Measurements from ENCODE around the gene IL17REL.
A peak's percentile ranks its signal among the peaks of the same experiment; 100 is the strongest.
"Not testable (repeated sequence)": the region's sequence is repeated elsewhere in the genome, so short reads cannot be mapped to it uniquely, and the experiment has no call there.

The IL17REL gene

DNA sequence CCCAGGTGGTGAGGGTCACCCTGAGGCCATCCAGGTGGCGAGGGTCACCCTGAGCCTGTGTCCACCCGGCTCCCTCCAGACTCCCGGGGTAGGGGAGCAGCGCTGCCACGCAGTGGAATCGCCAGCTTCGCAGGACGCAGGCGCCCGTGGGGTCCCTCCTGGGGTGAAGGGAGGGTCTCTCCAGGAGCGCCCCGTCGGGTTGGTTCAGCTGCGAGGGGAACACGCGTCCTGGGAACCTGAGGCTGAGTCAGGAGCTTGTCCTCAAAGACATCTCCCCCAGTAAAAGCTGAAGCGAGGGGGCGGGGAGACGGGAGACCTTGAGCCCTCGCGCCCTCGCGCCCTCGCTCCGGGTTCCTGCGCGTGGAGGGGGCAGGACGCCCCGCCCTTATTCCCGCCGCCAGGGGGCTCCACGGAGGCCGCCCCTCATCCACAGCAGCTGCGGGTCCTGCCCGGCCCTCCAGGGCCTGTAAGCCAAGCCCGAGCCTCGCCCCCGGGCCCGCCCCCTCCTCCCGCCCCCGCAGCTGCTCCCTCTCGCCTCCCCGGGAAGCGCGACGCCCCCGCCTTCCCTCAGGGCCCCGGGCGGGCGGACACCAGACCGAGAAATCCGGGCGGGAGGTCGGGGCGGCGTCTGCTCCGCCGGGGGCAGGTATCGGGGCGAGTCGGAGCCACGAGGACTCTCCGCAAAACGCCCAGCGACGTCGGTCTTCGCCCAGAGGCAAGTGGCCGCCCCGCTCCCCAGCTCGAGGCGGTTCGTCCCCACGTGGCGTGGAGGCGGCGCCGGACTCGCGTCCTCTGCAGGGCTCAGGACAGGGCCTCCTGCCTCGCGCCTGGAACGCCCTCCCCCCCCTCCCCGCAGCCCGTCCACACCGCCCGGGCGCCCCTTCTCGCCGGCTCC, 29.2 kb downstream of the IL17REL start:
- no peaks in the 10 kb centered on the region for H3K4me1 ChIP-seq (ENCODE audit: low read depth, poor library complexity, severe bottlenecking)
- no peak overlapping the region for H3K9ac ChIP-seq
- no peak overlapping the region for H3K4me2 ChIP-seq
- H3K27me3 ChIP-seq (ENCODE audit: insufficient read depth, low read depth), result no peaks in the 10 kb centered on the region
- no peak overlapping the region for H3K27ac ChIP-seq
- no peaks in the 10 kb centered on the region for H4K20me1 ChIP-seq (ENCODE audit: insufficient read depth)
- no peak overlapping the region for H3K4me3 ChIP-seq (IDR thresholded peaks at IDR 0.05; ENCODE audit: insufficient read depth, low read depth, low read length)
- no peak overlapping the region for H2AFZ ChIP-seq (ENCODE audit: low read depth)
- TF ChIP-seq, protein P1, sequence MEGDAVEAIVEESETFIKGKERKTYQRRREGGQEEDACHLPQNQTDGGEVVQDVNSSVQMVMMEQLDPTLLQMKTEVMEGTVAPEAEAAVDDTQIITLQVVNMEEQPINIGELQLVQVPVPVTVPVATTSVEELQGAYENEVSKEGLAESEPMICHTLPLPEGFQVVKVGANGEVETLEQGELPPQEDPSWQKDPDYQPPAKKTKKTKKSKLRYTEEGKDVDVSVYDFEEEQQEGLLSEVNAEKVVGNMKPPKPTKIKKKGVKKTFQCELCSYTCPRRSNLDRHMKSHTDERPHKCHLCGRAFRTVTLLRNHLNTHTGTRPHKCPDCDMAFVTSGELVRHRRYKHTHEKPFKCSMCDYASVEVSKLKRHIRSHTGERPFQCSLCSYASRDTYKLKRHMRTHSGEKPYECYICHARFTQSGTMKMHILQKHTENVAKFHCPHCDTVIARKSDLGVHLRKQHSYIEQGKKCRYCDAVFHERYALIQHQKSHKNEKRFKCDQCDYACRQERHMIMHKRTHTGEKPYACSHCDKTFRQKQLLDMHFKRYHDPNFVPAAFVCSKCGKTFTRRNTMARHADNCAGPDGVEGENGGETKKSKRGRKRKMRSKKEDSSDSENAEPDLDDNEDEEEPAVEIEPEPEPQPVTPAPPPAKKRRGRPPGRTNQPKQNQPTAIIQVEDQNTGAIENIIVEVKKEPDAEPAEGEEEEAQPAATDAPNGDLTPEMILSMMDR (conservative IDR thresholded peaks at IDR 0.05; ENCODE audit: low read depth, low read length), result no peak
- H3K79me2 ChIP-seq (ENCODE audit: insufficient read depth, low read depth), result no peaks in the 10 kb centered on the region
- no peaks in the 10 kb centered on the region for H3K36me3 ChIP-seq (ENCODE audit: insufficient read depth)

DNA sequence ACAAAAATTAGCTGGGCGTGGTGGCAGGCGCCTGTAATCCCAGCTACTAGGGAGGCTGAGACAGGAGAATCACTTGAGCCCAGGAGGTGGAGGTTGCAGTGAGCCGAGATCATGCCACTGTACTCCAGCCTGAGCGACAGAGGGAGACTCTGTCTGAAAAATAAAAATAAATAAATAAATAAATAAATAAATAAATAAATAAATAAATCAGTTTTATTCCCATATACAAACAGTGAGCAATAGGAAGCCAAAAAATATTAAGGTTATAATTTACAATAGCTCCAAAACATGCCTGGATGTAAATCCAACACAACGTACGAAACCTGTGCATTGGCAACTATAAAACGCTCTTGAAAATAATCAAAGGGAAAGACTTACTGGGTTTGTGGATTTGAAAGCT, 30.8 kb downstream of the IL17REL start:
- not testable (repeated sequence) for H3K79me2 ChIP-seq (ENCODE audit: insufficient read depth, low read depth); H2AFZ ChIP-seq (ENCODE audit: low read depth); H4K20me1 ChIP-seq (ENCODE audit: insufficient read depth); H3K4me2 ChIP-seq; H3K4me1 ChIP-seq (ENCODE audit: low read depth, poor library complexity, severe bottlenecking); H3K27ac ChIP-seq; H3K27me3 ChIP-seq (ENCODE audit: insufficient read depth, low read depth); H3K9ac ChIP-seq; H3K36me3 ChIP-seq (ENCODE audit: insufficient read depth); H3K4me3 ChIP-seq (IDR thresholded peaks at IDR 0.05; ENCODE audit: insufficient read depth, low read depth, low read length)

DNA sequence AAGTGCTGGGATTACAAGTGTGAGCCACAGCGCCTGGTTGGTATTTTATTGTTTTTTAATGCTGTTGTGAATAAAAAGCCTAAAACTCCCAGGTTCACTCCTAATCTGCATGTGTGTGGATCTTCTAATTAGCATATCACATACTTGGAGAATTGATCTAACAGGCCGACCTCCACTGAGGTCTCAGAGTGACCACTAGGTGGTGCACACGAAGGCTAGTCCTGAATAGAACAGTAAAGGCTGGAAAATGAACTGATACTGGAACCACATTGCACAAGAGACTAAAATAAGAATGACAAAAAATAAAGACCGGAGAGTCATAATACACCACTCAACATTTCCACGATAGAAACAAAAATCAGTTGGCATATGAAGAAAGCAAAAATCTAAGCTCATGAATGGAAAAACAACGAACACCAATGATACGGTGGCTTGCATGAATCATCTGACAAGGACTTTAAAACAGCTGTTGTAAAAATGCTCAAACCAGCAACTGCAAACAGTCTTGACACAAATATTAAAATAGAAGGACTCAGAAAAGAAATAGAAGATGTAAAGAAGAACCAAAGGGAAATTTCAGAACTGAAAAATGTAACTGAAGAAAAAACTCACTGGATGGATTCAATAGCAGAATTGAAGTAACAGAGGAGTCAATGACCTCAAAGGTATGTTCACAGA, 32.8 kb downstream of the IL17REL start:
- no peak overlapping the region for H3K9ac ChIP-seq
- no peaks in the 10 kb centered on the region for H3K36me3 ChIP-seq (ENCODE audit: insufficient read depth)
- no peak overlapping the region for H3K4me3 ChIP-seq (IDR thresholded peaks at IDR 0.05; ENCODE audit: insufficient read depth, low read depth, low read length)
- H3K4me1 ChIP-seq (ENCODE audit: low read depth, poor library complexity, severe bottlenecking), result no peaks in the 10 kb centered on the region
- no peaks in the 10 kb centered on the region for H3K79me2 ChIP-seq (ENCODE audit: insufficient read depth, low read depth)
- H3K27me3 ChIP-seq (ENCODE audit: insufficient read depth, low read depth), result no peaks in the 10 kb centered on the region
- TF ChIP-seq, protein P1 (conservative IDR thresholded peaks at IDR 0.05; ENCODE audit: low read depth, low read length), result peak; percentile 53
- no peak overlapping the region for H2AFZ ChIP-seq (ENCODE audit: low read depth)
- H4K20me1 ChIP-seq (ENCODE audit: insufficient read depth), result no peaks in the 10 kb centered on the region
- no peak overlapping the region for H3K27ac ChIP-seq
- no peak overlapping the region for H3K4me2 ChIP-seq

DNA sequence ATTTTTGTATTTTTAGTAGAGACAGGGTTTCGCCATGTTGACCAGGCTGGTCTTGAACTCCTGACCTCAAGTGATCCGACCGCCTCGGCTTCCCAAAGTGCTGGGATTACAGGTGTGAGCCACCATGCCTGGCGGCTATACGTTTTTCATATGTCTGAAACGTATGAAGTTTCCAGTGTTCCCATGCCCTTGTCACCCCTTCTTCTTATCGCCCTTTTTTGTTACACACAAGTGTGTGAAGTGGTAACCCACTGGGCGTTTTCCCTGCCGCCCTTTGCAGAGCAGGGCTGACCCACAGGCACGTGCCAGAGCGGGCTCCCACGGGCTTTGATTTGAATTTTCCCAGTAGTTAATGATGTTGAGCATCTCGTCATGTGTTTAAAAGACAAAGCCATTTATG, 35.0 kb downstream of the IL17REL start:
- TF ChIP-seq, protein P1 (conservative IDR thresholded peaks at IDR 0.05; ENCODE audit: low read depth, low read length), result no peak
- Histone ChIP-seq H3K4me1 (ENCODE audit: low read depth, poor library complexity, severe bottlenecking) (no peaks in the 10 kb centered on the region), H4K20me1 (ENCODE audit: insufficient read depth) (no peaks in the 10 kb centered on the region)

More for the DNA sequence above, 35.0 kb downstream of the IL17REL start:
- Histone ChIP-seq H2AFZ (ENCODE audit: low read depth) (no peak overlapping the region), H3K27ac (no peak overlapping the region), H3K4me3 (IDR thresholded peaks at IDR 0.05; ENCODE audit: insufficient read depth, low read depth, low read length) (no peak overlapping the region), H3K4me2 (no peak overlapping the region), H3K9ac (no peak overlapping the region), H3K27me3 (ENCODE audit: insufficient read depth, low read depth) (no peaks in the 10 kb centered on the region), H3K36me3 (ENCODE audit: insufficient read depth) (no peaks in the 10 kb centered on the region), H3K79me2 (ENCODE audit: insufficient read depth, low read depth) (no peaks in the 10 kb centered on the region)
